ENCODE measurements around the gene HEG1.
"Not testable (repeated sequence)": the region's sequence is repeated elsewhere in the genome, so short reads cannot be mapped to it uniquely, and the experiment has no call there.

Gene HEG1

DNA sequence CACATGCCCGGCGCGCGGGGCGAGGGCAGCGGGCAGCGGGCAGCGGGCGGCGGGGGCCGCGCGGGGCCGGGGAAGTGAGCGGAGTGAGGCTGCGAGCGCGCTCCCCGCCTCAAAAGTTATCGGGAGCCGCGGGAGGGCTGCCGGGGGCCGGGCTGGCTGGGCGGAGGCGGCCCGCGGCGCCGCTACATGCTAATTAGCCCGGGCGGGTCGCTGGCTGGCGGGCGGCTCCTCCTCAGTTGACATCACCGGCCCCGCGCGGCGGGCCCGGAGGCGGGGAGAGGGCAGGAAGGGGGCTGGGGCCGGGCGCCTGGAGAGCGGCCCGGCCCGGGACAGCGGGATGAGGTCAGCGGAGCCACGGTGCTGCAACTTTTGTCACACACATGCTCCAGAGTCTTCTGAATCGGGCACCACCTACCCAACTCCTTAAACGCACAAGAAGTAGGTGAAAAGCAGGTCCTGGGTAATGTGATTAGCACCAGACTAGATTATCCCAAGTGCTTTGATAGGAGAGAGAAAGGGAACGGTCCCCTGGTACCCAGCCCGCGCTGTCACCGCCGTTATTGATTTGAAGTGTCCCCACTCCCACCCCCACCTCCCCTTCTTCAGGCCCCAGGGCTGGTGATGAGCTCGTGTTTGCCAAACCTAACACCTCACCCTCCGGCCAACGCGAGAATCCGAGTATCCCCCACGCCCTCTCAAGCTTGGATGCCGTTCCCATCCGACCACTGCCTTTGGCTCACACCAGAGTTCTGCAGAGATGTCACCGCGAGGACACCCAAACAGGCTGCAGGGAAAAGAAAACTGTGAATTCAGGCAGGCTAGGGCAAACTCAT lies at the start of gene HEG1:
HEG1 (minus strand) TSS at position 85 of the 833 bp plus-strand sequence. CDS start 107 bp downstream, outside the sequence.
- FAIRE-seq, result no peak

- FAIRE-seq, result no peak
Observed at GRCh38 chr3:125105116-125105515, 49.3 kb upstream of the HEG1 start.

GRCh38 chr3:125104639-125105038 lies 48.8 kb upstream of the HEG1 start:
- FAIRE-seq, result no peak

DNA sequence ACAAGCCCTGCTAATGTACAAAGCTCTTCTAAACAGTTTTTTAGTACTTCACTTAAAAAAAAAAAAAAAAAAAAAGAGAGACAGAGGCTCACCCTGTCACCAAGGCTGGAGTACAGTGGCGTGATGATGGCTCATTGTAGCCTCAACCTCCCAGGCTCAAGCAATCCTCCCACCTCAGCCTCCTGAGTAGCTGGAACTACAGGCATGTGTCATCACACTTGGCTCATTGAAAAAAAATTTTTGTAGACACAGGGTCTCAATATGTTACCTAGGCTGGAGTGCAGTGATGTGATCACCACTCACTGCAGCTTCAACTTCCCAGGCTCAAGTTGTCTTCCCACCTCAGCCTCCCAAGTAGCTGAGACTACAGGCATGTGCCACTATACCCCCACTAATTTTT lies 47.6 kb upstream of the HEG1 start:
- no peak for FAIRE-seq

DNA sequence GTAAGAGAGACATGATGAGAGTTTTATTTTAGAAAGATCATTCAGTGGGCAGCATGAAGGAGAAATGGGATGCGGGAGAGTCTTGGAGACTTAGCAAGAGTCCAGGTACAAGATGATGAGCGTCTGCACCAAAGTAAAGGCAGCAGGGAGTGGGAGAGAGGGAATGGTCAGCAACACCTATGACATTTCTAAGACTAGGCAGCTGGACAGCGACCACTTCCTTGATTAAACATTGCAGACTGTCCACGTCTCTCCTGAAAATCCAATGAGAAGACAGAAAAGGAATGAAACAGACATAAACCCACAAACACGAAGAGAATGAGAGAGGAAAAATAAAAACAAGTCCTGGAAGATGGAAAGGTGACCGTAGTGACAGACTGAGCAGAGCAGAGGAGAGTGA lies 46.7 kb upstream of the HEG1 start:
- no peak for FAIRE-seq

DNA sequence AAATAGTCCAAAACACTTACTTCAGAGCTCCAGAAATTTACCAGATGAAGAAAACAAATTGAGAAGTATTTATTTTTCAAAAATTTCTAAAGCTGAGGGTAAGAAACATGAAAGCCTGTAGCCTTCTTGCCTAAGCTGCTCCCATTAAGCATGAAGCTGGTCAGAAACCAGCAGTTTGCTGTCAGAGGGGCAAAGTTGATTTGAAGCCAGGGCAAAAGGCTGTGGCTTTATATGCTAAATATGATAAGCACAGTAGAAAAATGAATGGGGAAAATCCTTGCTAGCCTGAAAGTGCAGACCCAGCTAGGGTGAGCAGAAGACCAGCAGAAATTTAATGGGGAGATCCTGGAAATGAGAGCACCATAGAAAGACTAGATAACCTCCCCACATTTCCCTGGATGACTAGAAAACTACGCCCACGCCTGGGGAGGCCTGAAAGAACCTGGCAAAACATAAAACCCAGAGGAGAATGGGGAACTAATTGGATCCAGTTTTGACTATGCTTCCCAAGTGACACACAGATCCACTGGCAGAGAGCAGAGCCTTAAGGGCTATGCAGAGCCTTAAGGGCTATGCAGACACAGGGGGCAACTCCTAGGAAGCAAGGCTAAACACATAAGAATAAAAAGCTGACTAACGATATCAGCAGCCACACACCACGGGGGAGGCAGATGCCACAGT lies 43.0 kb upstream of the HEG1 start:
- no peak for FAIRE-seq

GRCh38 chr3:125090649-125091048 lies 34.9 kb upstream of the HEG1 start:
- FAIRE-seq, result no peak

DNA sequence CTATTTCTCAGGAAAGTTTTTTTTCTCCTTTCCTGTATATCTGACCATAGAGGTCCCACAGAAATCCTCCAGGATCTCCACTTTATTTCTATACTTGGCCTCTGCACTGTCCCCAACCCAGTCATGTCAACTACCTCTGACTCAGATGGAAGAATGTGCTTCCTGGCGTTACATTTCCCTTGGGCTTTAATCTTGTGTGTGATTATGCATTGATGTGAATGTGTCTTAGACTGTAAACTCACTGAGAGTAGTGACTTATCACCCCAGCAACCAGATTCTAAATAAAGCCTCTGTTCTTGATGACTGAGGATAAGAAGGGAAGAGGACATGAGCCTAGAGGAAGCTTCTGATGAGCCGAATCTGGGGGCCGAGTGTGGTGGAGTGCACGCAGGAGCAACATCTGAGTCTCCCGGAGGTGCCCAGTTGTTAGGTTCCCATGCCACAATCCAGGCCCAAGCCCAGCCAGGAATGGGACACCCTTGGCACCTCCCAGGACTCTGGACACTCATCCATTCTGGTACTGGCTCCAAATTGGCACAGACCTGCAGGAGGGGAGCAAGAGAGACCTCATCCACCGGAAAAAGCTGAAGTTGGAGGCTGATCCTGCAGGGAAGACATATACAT lies 32.1 kb upstream of the HEG1 start:
- FAIRE-seq, result no peak

GRCh38 chr3:125085166-125085565 lies 29.4 kb upstream of the HEG1 start:
- no peak for FAIRE-seq

DNA sequence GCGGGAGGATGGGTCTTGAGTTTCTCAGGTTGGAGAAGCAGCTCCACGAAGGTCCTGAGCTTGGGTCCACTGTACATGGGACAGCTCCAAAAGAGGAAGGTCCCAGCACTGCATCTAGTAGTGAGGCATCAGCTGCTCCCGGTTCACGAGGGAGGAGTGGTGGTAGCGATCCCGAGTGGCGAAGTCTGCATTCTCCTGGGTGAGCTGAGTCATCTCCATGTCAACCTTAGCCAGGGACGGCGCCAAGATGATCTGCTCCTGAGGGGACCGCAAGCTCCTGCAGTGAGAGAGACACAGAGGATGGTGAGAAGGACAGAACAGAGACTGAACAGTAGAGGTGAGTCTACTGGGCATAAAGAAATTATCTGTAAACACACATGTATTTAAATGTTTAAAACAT lies 28.0 kb upstream of the HEG1 start:
- FAIRE-seq, result no peak

DNA sequence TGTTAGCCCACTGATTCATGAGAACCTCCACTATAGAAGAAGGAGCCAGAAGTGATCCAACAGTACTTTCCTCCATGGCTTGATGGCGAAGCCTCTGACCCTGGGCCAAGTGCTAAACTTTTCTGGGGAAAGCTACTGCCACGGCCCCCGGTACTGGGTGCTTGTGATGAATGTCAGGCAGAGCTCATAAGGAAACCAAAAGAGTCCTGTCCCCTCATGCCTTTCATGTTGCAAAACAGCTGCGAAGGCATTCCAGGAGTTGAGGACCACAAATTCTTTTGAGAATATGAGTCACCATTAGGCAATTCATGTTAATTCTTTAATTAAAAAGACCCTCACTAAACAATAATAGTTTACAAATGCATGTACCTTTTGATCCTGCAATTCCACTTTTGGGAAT lies 26.5 kb upstream of the HEG1 start:
- not testable (repeated sequence) for FAIRE-seq

GRCh38 chr3:125080077-125080476 lies 24.3 kb upstream of the HEG1 start:
- FAIRE-seq, result no peak

- FAIRE-seq, result no peak
Observed at GRCh38 chr3:125079675-125080045, 23.9 kb upstream of the HEG1 start.

DNA sequence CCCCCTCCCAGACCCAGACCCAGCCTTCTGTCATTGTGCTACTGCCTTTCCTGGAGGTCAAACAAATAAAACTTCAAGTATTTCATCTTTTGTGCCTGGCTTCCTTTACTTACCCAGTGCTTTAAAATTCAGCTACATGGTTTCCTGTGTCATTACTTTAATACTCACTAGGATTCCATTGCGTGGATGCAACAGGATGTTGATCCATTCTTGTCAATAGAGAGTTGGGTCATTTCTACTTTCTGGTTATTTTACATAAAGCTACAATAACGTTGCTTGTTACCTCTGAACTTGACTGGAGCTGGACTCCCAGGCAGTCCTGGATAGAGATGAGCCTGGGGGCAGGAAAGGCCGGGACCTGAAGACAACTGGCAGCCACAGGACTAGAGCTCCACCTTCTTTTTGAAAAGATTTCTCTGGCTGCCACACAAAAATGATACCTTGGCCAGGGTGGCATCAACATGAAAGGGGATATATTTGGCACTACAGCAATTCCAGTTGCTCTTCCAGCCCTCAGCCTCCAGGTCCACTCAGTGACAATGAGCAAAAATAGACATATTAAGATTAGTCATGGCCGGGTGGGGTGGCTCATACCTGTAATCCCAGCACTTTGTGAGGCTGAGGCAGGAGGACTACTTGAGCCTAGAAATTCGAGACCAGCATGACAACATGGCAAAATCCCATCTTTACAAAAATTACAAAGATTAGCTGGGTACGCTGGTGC lies 23.3 kb upstream of the HEG1 start:
- no peak for FAIRE-seq

DNA sequence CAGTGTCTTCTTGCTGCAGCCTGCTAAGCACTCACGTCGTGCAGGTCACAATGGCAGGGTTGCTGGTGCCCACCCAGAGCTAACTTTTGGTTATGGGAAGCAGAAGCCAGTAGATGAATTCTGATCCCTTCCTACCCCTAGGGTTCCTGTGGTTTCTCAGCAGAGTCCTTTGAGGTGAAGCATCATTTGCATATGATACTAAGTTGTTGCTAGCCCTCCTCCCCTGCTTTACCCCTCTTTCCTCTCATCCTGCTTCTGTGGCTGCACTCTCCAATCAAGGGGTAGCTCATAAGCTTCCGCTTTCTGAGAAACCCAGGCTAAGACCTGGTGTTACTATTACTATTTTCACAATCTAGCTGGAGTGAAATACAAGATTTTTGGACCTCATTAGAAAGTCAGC lies 22.1 kb upstream of the HEG1 start:
- FAIRE-seq, result no peak

DNA sequence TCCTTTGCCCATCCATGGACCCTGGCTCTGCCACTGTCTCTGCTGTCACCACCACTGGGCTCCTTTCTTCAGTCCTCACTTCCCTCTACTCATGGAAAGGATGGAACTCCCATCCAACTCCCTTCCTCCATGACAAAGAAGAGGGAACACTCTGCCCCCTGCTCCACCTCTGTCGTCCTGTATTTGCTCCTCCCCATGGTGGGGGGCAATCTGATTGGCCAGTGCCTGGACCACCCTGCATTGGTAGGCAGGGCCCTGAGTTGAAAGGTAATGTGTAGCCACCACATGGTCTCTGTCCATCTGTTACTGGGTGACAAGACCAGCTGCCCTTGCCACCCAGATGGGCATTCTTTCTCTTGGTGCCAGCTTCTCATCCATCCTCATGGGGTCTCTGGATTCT lies 20.7 kb upstream of the HEG1 start:
- FAIRE-seq, result no peak

- no peak for FAIRE-seq
Observed at GRCh38 chr3:125075738-125076137, 19.9 kb upstream of the HEG1 start.

GRCh38 chr3:125073390-125073905 lies 17.7 kb upstream of the HEG1 start:
- no peak for FAIRE-seq

DNA sequence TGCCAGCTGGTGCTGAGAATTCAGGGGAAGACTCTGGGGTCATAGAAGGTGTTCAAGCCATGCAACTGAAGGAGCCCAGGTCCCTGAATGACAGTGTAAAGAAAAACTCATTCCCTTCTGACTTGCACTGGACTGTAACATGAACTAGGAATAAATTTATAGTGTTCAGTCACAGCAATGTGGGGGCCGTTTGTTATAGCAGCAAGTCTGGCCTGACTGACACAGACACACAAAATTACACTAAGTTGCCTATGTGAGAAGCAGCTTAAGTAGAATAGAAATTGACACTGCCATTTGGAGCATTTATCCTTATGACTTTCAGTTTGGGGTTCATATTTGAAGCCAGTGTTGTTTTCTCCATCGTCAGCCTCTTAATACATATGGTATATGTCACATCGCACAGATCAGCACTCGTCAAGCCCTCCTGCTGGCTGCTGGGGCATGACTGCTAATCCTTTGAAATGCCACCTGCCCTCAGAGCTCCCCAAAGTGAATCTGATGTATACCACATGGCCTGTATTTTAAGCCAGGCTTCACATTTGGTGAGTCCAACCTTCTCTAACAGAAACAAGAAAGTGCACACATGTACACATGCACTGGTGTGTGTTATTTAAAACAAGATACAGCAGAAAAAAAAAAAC lies 17.1 kb upstream of the HEG1 start:
- no peak for FAIRE-seq

DNA sequence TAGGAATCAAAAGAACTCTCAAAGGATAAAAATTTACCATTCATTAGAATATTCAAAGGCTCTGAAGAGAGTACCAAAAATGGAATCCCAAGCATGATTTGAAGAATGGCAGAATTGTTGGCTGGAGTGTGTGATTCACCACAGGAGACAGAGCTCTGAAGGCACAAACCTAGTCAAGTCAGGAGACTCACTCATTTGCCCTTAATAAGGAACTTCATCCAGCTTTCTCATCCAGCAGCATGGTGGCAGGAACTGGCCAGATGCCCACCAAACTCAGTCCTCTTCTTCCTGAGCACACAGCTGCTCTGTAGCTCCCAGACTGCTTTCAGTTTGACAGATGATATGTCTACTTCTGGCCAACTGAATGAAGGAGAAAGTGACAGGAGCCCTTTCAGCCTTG lies 16.5 kb upstream of the HEG1 start:
- no peak for FAIRE-seq

DNA sequence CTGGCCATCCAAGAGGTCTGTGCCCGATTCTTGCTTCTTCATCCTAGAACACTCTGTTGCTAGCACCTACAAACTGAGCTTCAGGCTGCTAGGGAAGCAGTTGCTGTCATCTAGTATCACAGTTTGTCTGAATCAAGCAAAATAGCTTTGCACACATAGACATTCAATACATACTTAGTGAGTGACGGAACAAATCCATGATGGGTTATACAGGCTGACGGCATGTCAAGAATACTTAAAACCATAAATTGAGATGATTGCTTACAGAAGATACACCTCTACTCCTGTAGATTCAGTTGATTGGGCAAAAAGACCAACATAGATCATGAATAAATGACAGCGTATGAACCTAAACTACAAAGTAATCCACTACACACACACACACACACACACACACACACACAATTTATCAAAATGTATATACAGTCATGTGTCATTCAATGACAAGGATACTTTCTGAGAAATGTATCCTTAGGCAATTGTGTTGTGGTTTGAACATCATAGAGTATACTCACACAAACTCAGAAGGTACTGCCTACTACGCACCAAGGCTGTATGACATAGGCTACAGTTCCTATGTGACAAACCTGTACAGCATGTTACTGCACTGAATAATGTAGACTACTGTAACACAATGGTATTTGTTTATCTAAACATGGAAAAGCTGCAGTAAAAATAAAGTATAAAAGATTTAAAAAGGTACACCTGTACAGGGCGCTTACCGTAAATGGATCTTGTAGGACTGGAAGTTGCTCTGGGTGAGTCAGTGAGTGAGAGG lies 14.4 kb upstream of the HEG1 start:
- FAIRE-seq, result no peak

GRCh38 chr3:125069452-125069851 lies 13.7 kb upstream of the HEG1 start:
- FAIRE-seq, result no peak

Measured in colon (tissue), 2 donors.